ENCODE results near the gene CD79A. TPM values are rescaled to one million over a fixed set of nuclear protein-coding genes. Genes with fewer than 3 reads are reported as not detected.

Gene CD79A
- total and polyA plus RNA-seq, 7 donors: 1.8 to 169 (median 3.6) TPM; not detected in 4

GRCh38 chr19:41920882-41921576, 44.0 kb downstream of the CD79A start:
- Histone ChIP-seq H3K27ac (no peak overlapping the region), H3K27me3 (peaks cover 50 to 98% (median 95%) of the 10 kb centered on the region in 3 donors), H3K4me1 (no peaks in the 10 kb centered on the region), H3K36me3 (no peaks in the 10 kb centered on the region), H3K4me3 (no peak overlapping the region), H3K9me3 (no peaks in the 10 kb centered on the region)
- 12 to 14% methylated on average over 26 of the region's 26 CpGs for WGBS, 2 donors
- no peak for DNase-seq
- intact Hi-C loops (cut with DNase I): no loop called here
- TF ChIP-seq POLR2AphosphoS5 (IDR thresholded peaks at IDR 0.05) (no peak), POLR2A (IDR thresholded peaks at IDR 0.05) (no peak), CTCF (IDR thresholded peaks at IDR 0.05) (no peak), EP300 (IDR thresholded peaks at IDR 0.05) (no peak)

- no peak overlapping the region for H3K27ac ChIP-seq
- no peaks in the 10 kb centered on the region for H3K36me3 ChIP-seq
- no peaks in the 10 kb centered on the region for H3K9me3 ChIP-seq
- H3K4me1 ChIP-seq: no peaks in the 10 kb centered on the region
- intact Hi-C loops (cut with DNase I): no loop called here
- no peak for DNase-seq
- H3K27me3 ChIP-seq: peaks cover 58 to 98% (median 95%) of the 10 kb centered on the region in 3 donors
- TF ChIP-seq POLR2AphosphoS5 (IDR thresholded peaks at IDR 0.05): no peak
- TF ChIP-seq EP300 (IDR thresholded peaks at IDR 0.05): no peak
- no peak for TF ChIP-seq CTCF (IDR thresholded peaks at IDR 0.05)
- TF ChIP-seq POLR2A (IDR thresholded peaks at IDR 0.05): no peak
- WGBS, 2 donors: 20 to 29% methylated on average over 22 of the region's 22 CpGs
- H3K4me3 ChIP-seq: no peak overlapping the region
Observed at GRCh38 chr19:41921577-41922576, 44.8 kb downstream of the CD79A start.

- no peak for DNase-seq
- H3K9me3 ChIP-seq: no peaks in the 10 kb centered on the region
- H3K27ac ChIP-seq: no peak overlapping the region
- no peak overlapping the region for H3K4me3 ChIP-seq
- peaks cover 65 to 98% (median 96%) of the 10 kb centered on the region in 3 donors for H3K27me3 ChIP-seq
- no peaks in the 10 kb centered on the region for H3K36me3 ChIP-seq
- 29 to 35% methylated on average over 18 of the region's 18 CpGs for WGBS, 2 donors
- intact Hi-C loops (cut with DNase I): no loop called here
- TF ChIP-seq EP300 (IDR thresholded peaks at IDR 0.05) (no peak), CTCF (IDR thresholded peaks at IDR 0.05) (no peak)
- peaks cover 0 to 2% (median under 1%) of the 10 kb centered on the region in 4 donors for H3K4me1 ChIP-seq
Observed at GRCh38 chr19:41922585-41922984, 45.5 kb downstream of the CD79A start.

GRCh38 chr19:41923045-41923788, 46.1 kb downstream of the CD79A start:
- H3K9me3 ChIP-seq: no peaks in the 10 kb centered on the region
- TF ChIP-seq POLR2AphosphoS5 (IDR thresholded peaks at IDR 0.05) (no peak), CTCF (IDR thresholded peaks at IDR 0.05) (no peak), POLR2A (IDR thresholded peaks at IDR 0.05) (no peak), EP300 (IDR thresholded peaks at IDR 0.05) (no peak)
- WGBS, 2 donors: 44 to 53% methylated on average over 6 of the region's 6 CpGs
- H3K4me3 ChIP-seq: no peak overlapping the region
- H3K4me1 ChIP-seq: peaks cover 0 to 8% (median 7%) of the 10 kb centered on the region in 4 donors
- DNase-seq: no peak
- peaks cover 67 to 98% (median 97%) of the 10 kb centered on the region in 3 donors for H3K27me3 ChIP-seq
- H3K27ac ChIP-seq: no peak overlapping the region
- H3K36me3 ChIP-seq: no peaks in the 10 kb centered on the region
- intact Hi-C loops (cut with DNase I): no loop called here

Measured in sigmoid colon (tissue), 7 donors.